Ovary (tissue), 9 donors: Measurements from ENCODE around the gene RAD50. TPM values are rescaled to one million over a fixed set of nuclear protein-coding genes. Genes with fewer than 3 reads are reported as not detected.
"Not testable (repeated sequence)": the region's sequence is repeated elsewhere in the genome, so short reads cannot be mapped to it uniquely, and the experiment has no call there.

Source experiments
- DNase-seq, 5 donors: peaks; one replicate each; pipeline ENCODE4 v3.0.0-alpha.2; 2019 to 2020
- H3K27ac ChIP-seq, 2 donors: fragments of 200-600 bp; one replicate each; pipeline versions ENCODE4 v1.5.1 to v1.8.0; 2019 to 2022
- H3K27me3 ChIP-seq: fragments of 200-600 bp; one replicate; pipeline ENCODE4 v1.8.0; 2022
- H3K36me3 ChIP-seq: fragments of 200-600 bp; sonication (generic); one replicate; pipeline ENCODE4 v1.5.1; 2019
- H3K4me1 ChIP-seq: one replicate; pipeline ENCODE4 v1.8.1; 2013; ENCODE audit warnings: mild to moderate bottlenecking, moderate library complexity; ENCODE audit not compliant: insufficient read depth
- H3K4me3 ChIP-seq: fragments of 200-600 bp; sonication (generic); one replicate; pipeline ENCODE4 v1.5.1; 2017
- H3K9me3 ChIP-seq, 2 donors: fragments of 200-600 bp in 1 of 2; sonication (generic) in 1 of 2; one replicate each; pipeline versions ENCODE4 v1.5.1 to v1.8.1; 2013 to 2019; ENCODE audit warnings: mild to moderate bottlenecking in 1 of 2, moderate library complexity in 1 of 2
- CTCF ChIP-seq, 3 donors: fragments of 450-650 bp in 2 of 3; fragments of 200-600 bp in 1 of 3; IDR thresholded peaks; one replicate each; pipeline versions ENCODE4 v1.5.1 to v1.8.0; 2016 to 2022; ENCODE audit warnings: antibody characterized with exemption in 3 of 3, mild to moderate bottlenecking in 1 of 3
- EP300 ChIP-seq: sonication (generic); formaldehyde crosslinking; IDR thresholded peaks from one replicate; pipeline ENCODE4 v1.6.1; 2017; ENCODE audit warnings: antibody characterized with exemption
- POLR2A ChIP-seq: fragments of 450-650 bp; IDR thresholded peaks from one replicate; pipeline ENCODE4 v1.6.1; 2017; ENCODE audit warnings: antibody characterized with exemption, mild to moderate bottlenecking, moderate library complexity
- WGBS, 3 donors: extraction: QIAGEN DNeasy Blood & Tissue Kit in 1 of 3; methylation state at CpG; one replicate each; pipeline versions ENCODE4 v1.1.5 to v1.1.7; 2013 to 2017; 5-methylcytosine and 5-hydroxymethylcytosine counted together
- intact Hi-C, 4 donors: fragments of 100-400 bp; cut with DNase I; formaldehyde crosslinking; loops; one replicate each; pipeline versions ENCODE4 v1.11.0 to v1.15.1; 2022 to 2023
- polyA plus RNA-seq, 2 donors: library from polyadenylated mRNA; stranded (reverse); fragments of 200-250 nt in 1 of 2; fragments of 350-450 nt in 1 of 2; fragmentation: Illumina TruSeq in 1 of 2; extraction: RNeasy Lipid Tissue Mini Kit (QIAGEN cat#74804) in 1 of 2; gene quantifications; one replicate each; pipeline ENCODE4 v1.2.3, GENCODE V29; 2013 to 2014
- total RNA-seq, 7 donors: library from RNA; depleted of rRNA in 2 of 7; stranded (reverse); fragments of >200 nt in 2 of 7; fragmentation: NEBNext Ultra II Directional in 3 of 7; extraction: Animal tissue kit (Norgen Biotek cat#: 25700) in 3 of 7; gene quantifications; one replicate each; pipeline versions ENCODE4 v1.1.0 to v1.2.4, GENCODE V29; 2016 to 2023
- donor health status: DM: no; HTN: no; CAD: no; lungs with moderate emphysema.
- donor health status: DM: no; HTN: no; CAD: no.
- donor health status: Bipolar disorder and iron deficiency.
- donor health status: DM: yes; HTN: yes; CAD: no.
- donor health status: DM: no; HTN: no; CAD: no.
- donor health status: DM: yes; HTN: yes; CAD: no.

RAD50 gene
- total and polyA plus RNA-seq, 9 donors, result 9.4 to 41.5 (median 28.1) TPM

GRCh38 chr5:132690156-132690555, 133.4 kb downstream of the RAD50 start:
- H3K4me1 ChIP-seq, result no peaks in the 10 kb centered on the region
- no peak for DNase-seq

GRCh38 chr5:132691755-132692631, 135.2 kb downstream of the RAD50 start:
- WGBS, 3 donors, result 76 to 97% (median 77%) methylated on average over 5 of the region's 5 CpGs
- intact Hi-C loops, result not testable (repeated sequence)

More at GRCh38 chr5:132690156-132690555, 133.4 kb downstream of the RAD50 start:
- Histone ChIP-seq H3K36me3 (no peaks in the 10 kb centered on the region), H3K27ac (no peak overlapping the region), H3K4me3 (no peak overlapping the region), H3K9me3 (no peaks in the 10 kb centered on the region), H3K27me3 (no peaks in the 10 kb centered on the region)
- WGBS, 3 donors, result 95 to 99% (median 96%) methylated on average over 3 of the region's 3 CpGs
- TF ChIP-seq POLR2A (no peak), CTCF (IDR thresholded peaks at IDR 0.05) (no peak), EP300 (no peak)
- intact Hi-C loops, result no loop called here

GRCh38 chr5:132692632-132692967, 135.8 kb downstream of the RAD50 start:
- no peaks in the 10 kb centered on the region for H3K4me1 ChIP-seq
- no peaks in the 10 kb centered on the region for H3K27me3 ChIP-seq
- H3K9me3 ChIP-seq, result no peaks in the 10 kb centered on the region
- no peak overlapping the region for H3K4me3 ChIP-seq
- TF ChIP-seq POLR2A (no peak), CTCF (IDR thresholded peaks at IDR 0.05) (no peak), EP300 (no peak)
- H3K27ac ChIP-seq, result no peak overlapping the region
- intact Hi-C loops, result no loop called here
- no peak for DNase-seq
- no peaks in the 10 kb centered on the region for H3K36me3 ChIP-seq

More at GRCh38 chr5:132691755-132692631, 135.2 kb downstream of the RAD50 start:
- not testable (repeated sequence) for H3K4me3 ChIP-seq, DNase-seq, H3K27me3 ChIP-seq, H3K9me3 ChIP-seq, H3K27ac ChIP-seq, H3K4me1 ChIP-seq, H3K36me3 ChIP-seq

Other genes starting within 250 kb of the RAD50 start
- 10 to 100 TPM in 6 of 7 donors, 1 to 10 TPM in 1; 8.7 to 37.5 (median 10.6) TPM for gene SLC22A5, start 187.3 kb upstream of the RAD50 start, total RNA-seq
- 10 to 100 TPM in 1 of 2 donors, 1 to 10 TPM in 1; 5.2 to 10.4 TPM for gene SLC22A5, start 187.3 kb upstream of the RAD50 start, polyA plus RNA-seq
- 100 to 1,000 TPM in 1 of 7 donors, 10 to 100 TPM in 6; 17.3 to 126 (median 31.1) TPM for gene IRF1, start 66.2 kb upstream of the RAD50 start, total RNA-seq
- 10 to 100 TPM; 23.1 to 26.7 TPM for gene IRF1, start 66.2 kb upstream of the RAD50 start, polyA plus RNA-seq
- gene IL5, start 13.5 kb upstream of the RAD50 start, total RNA-seq, result not detected
- not detected for gene IL5, start 13.5 kb upstream of the RAD50 start, polyA plus RNA-seq
- not detected for gene IL13, start 101.2 kb downstream of the RAD50 start, total RNA-seq
- not detected for gene IL13, start 101.2 kb downstream of the RAD50 start, polyA plus RNA-seq
- gene IL4, start 117.0 kb downstream of the RAD50 start, total RNA-seq, result not detected
- gene IL4, start 117.0 kb downstream of the RAD50 start, polyA plus RNA-seq, result not detected
- gene KIF3A, start 180.6 kb downstream of the RAD50 start, total RNA-seq, result 10 to 100 TPM in 4 of 7 donors, 1 to 10 TPM in 3; 8.0 to 13.0 (median 11.3) TPM
- gene KIF3A, start 180.6 kb downstream of the RAD50 start, polyA plus RNA-seq, result 1 to 10 TPM; 4.2 to 9.0 TPM
- gene CCNI2, start 190.4 kb downstream of the RAD50 start, total RNA-seq, result 1 to 10 TPM in 1 of 7 donors, under 1 TPM in 1, not detected in 5; 0.10 to 1.4 TPM
- under 1 TPM; 0.32 to 0.67 TPM for gene CCNI2, start 190.4 kb downstream of the RAD50 start, polyA plus RNA-seq
- gene SEPTIN8, start 220.3 kb downstream of the RAD50 start, total RNA-seq, result 10 to 100 TPM; 18.7 to 54.5 (median 40.3) TPM
- gene SEPTIN8, start 220.3 kb downstream of the RAD50 start, polyA plus RNA-seq, result 10 to 100 TPM; 23.5 to 36.8 TPM